ENCODE results near the gene AKAP6.

The AKAP6 gene

GRCh38 chr14:32306549-32306948 lies 22.5 kb upstream of the AKAP6 start:
- no peak for DNase-seq (ENCODE audit: extremely low read depth, low read depth)

GRCh38 chr14:32307881-32308582 lies 21.1 kb upstream of the AKAP6 start:
- no peak for DNase-seq (ENCODE audit: extremely low read depth, low read depth)

More at GRCh38 chr14:32306549-32306948, 22.5 kb upstream of the AKAP6 start:
- TF ChIP-seq CTCF (IDR thresholded peaks at IDR 0.05; ENCODE audit: low read depth, low read length): no peak

GRCh38 chr14:32310876-32311275 lies 18.2 kb upstream of the AKAP6 start:
- no peak for TF ChIP-seq CTCF (IDR thresholded peaks at IDR 0.05; ENCODE audit: low read depth, low read length)
- DNase-seq (ENCODE audit: extremely low read depth, low read depth): no peak

More at GRCh38 chr14:32307881-32308582, 21.1 kb upstream of the AKAP6 start:
- no peak for TF ChIP-seq CTCF (IDR thresholded peaks at IDR 0.05; ENCODE audit: low read depth, low read length)

- no peak for TF ChIP-seq CTCF (IDR thresholded peaks at IDR 0.05; ENCODE audit: low read depth, low read length)
- DNase-seq (ENCODE audit: extremely low read depth, low read depth): no peak
Measured at GRCh38 chr14:32311294-32312009, 17.6 kb upstream of the AKAP6 start.

GRCh38 chr14:32312010-32312331 lies 17.1 kb upstream of the AKAP6 start:
- TF ChIP-seq CTCF (IDR thresholded peaks at IDR 0.05; ENCODE audit: low read depth, low read length): no peak
- no peak for DNase-seq (ENCODE audit: extremely low read depth, low read depth)

- TF ChIP-seq CTCF (IDR thresholded peaks at IDR 0.05; ENCODE audit: low read depth, low read length): no peak
- no peak for DNase-seq (ENCODE audit: extremely low read depth, low read depth)
Measured at GRCh38 chr14:32313844-32314376, 15.2 kb upstream of the AKAP6 start.

All from AG09319 (cell line).